ENCODE results near the gene GNRH2. TPM values are rescaled to one million over a fixed set of nuclear protein-coding genes. Genes with fewer than 3 reads are reported as not detected.
A peak's percentile ranks its signal among the peaks of the same experiment; 100 is the strongest.
"Not testable (repeated sequence)": the region's sequence is repeated elsewhere in the genome, so short reads cannot be mapped to it uniquely, and the experiment has no call there.

GNRH2 gene
- total RNA-seq, 2 experiments from 2014 or later = 17.3 to 24.0 TPM

GRCh38 chr20:3044336-3044965, 1.0 kb downstream of the GNRH2 start:
- POLR2A ChIA-PET = interaction anchor here (1.3 kb wide), 1 partner anchor 29 kb away, joined by 10 read pairs; no protein-coding TSS in a partner anchor
- H3K4me3 Mint-ChIP-seq = peak overlapping the region; percentile 39
- H3K27ac Mint-ChIP-seq = peak overlapping the region; percentile 42
- H3K27me3 Mint-ChIP-seq = no peaks in the 10 kb centered on the region
- intact Hi-C loops (cut with micrococcal nuclease) = no loop called here
- DNase-seq = no peak
- peaks cover 28% of the 10 kb centered on the region for H3K4me1 Mint-ChIP-seq (ENCODE audit: low read depth)
- H3K36me3 Mint-ChIP-seq = peaks cover 35% of the 10 kb centered on the region
- CTCF ChIA-PET = interaction anchor here (1.2 to 1.8 kb wide), 2 partner anchors 9 to 43 kb away, joined by 3 to 5 read pairs; no protein-coding TSS in a partner anchor
- no peaks in the 10 kb centered on the region for H3K9me3 Mint-ChIP-seq

- peak overlapping the region; percentile 89 for H3K27ac Mint-ChIP-seq
- intact Hi-C loops (cut with micrococcal nuclease) = loop anchor here (1.0 to 5.0 kb wide), 2 partner anchors 31 to 112 kb away; partner anchors contain the start of genes FASTKD5 and UBOX5
- no peaks in the 10 kb centered on the region for H3K27me3 Mint-ChIP-seq
- H3K4me3 Mint-ChIP-seq = peak overlapping the region; percentile 97
- POLR2A ChIA-PET = interaction anchor here (0.8 to 1.3 kb wide), 4 partner anchors 9 to 33 kb away, joined by 3 to 10 read pairs (median 4); no protein-coding TSS in a partner anchor
- H3K9me3 Mint-ChIP-seq = no peaks in the 10 kb centered on the region
- peaks cover 37% of the 10 kb centered on the region for H3K36me3 Mint-ChIP-seq
- peak; percentile 73 for DNase-seq
- CTCF ChIA-PET = interaction anchor here (0.9 to 1.8 kb wide), 4 partner anchors 8 to 44 kb away, joined by 3 to 5 read pairs (median 4); no protein-coding TSS in a partner anchor
- peaks cover 30% of the 10 kb centered on the region for H3K4me1 Mint-ChIP-seq (ENCODE audit: low read depth)
These were observed 1.8 kb downstream of the GNRH2 start for GRCh38 chr20:3045042-3045815.

- H3K4me3 Mint-ChIP-seq = peak within 1 kb of the TSS; percentile 97
- no peaks in the 10 kb centered on the region for H3K9me3 Mint-ChIP-seq
- peak within 1 kb of the TSS; percentile 89 for H3K27ac Mint-ChIP-seq
- H3K27me3 Mint-ChIP-seq = no peaks in the 10 kb centered on the region
- peaks cover 33% of the 10 kb centered on the region for H3K4me1 Mint-ChIP-seq (ENCODE audit: low read depth)
- intact Hi-C loops (cut with micrococcal nuclease) = loop anchor here (1.0 to 5.0 kb wide), 2 partner anchors 32 to 111 kb away; partner anchors contain the start of genes FASTKD5 and UBOX5
- POLR2A ChIA-PET = interaction anchor here (0.8 to 1.6 kb wide), 5 partner anchors 10 to 34 kb away, joined by 3 to 10 read pairs (median 4); no protein-coding TSS in a partner anchor
- peak; percentile 89 for DNase-seq
- H3K36me3 Mint-ChIP-seq = peaks cover 38% of the 10 kb centered on the region
- CTCF ChIA-PET = interaction anchor here (0.9 to 1.8 kb wide), 4 partner anchors 8 to 45 kb away, joined by 3 to 5 read pairs (median 4); no protein-coding TSS in a partner anchor
These were observed 2.6 kb downstream of the GNRH2 start, which contains the start of gene MRPS26 for GRCh38 chr20:3045816-3046676. TSS of gene MRPS26 (plus strand) at chr20:3046052. CDS start at chr20:3046069, 17 bp downstream.

- Mint-ChIP-seq H3K4me3 (peak overlapping the region; percentile 97), H3K9me3 (no peaks in the 10 kb centered on the region), H3K36me3 (peaks cover 38% of the 10 kb centered on the region), H3K4me1 (ENCODE audit: low read depth) (peaks cover 35% of the 10 kb centered on the region), H3K27me3 (no peaks in the 10 kb centered on the region), H3K27ac (peak overlapping the region; percentile 89)
- CTCF ChIA-PET = interaction anchor here (0.5 kb wide), 1 partner anchor 70 kb away, joined by 3 read pairs; no protein-coding TSS in a partner anchor
- POLR2A ChIA-PET = interaction anchor here (1.1 to 1.6 kb wide), 3 partner anchors 16 to 358 kb away, joined by 3 to 6 read pairs (median 4); no protein-coding TSS in a partner anchor
- peak; percentile 38 for DNase-seq
- intact Hi-C loops (cut with micrococcal nuclease) = loop anchor here (5.0 kb wide), 1 partner anchor 110 kb away; the partner anchor contains the start of genes FASTKD5 and UBOX5
These were observed 3.4 kb downstream of the GNRH2 start for GRCh38 chr20:3046677-3047462.

- Mint-ChIP-seq H3K4me3 (peak overlapping the region; percentile 97), H3K27ac (peak overlapping the region; percentile 74), H3K36me3 (peaks cover 38% of the 10 kb centered on the region), H3K27me3 (no peaks in the 10 kb centered on the region), H3K4me1 (ENCODE audit: low read depth) (peaks cover 35% of the 10 kb centered on the region), H3K9me3 (no peaks in the 10 kb centered on the region)
- no peak for DNase-seq
- intact Hi-C loops (cut with micrococcal nuclease) = loop anchor here (5.0 kb wide), 1 partner anchor 110 kb away; the partner anchor contains the start of genes FASTKD5 and UBOX5
- CTCF ChIA-PET = no interaction called here
- POLR2A ChIA-PET = interaction anchor here (1.1 to 1.6 kb wide), 3 partner anchors 17 to 359 kb away, joined by 3 to 6 read pairs (median 4); no protein-coding TSS in a partner anchor
These were observed 4.3 kb downstream of the GNRH2 start for GRCh38 chr20:3047486-3048419.

GRCh38 chr20:3051385-3052019, 8.1 kb downstream of the GNRH2 start:
- H3K27ac Mint-ChIP-seq = peak overlapping the region; percentile 23

GRCh38 chr20:3059489-3059888, 16.1 kb downstream of the GNRH2 start:
- no peak overlapping the region for H3K4me3 Mint-ChIP-seq
- intact Hi-C loops (cut with micrococcal nuclease) = no loop called here
- H3K27ac Mint-ChIP-seq = no peak overlapping the region
- POLR2A ChIA-PET = no interaction called here
- no peaks in the 10 kb centered on the region for H3K27me3 Mint-ChIP-seq
- H3K9me3 Mint-ChIP-seq = no peaks in the 10 kb centered on the region
- H3K4me1 Mint-ChIP-seq (ENCODE audit: low read depth) = peaks cover 10% of the 10 kb centered on the region
- DNase-seq = no peak
- no peaks in the 10 kb centered on the region for H3K36me3 Mint-ChIP-seq
- CTCF ChIA-PET = no interaction called here

More at GRCh38 chr20:3051385-3052019, 8.1 kb downstream of the GNRH2 start:
- intact Hi-C loops (cut with micrococcal nuclease) = no loop called here
- peaks cover 29% of the 10 kb centered on the region for H3K4me1 Mint-ChIP-seq (ENCODE audit: low read depth)
- H3K4me3 Mint-ChIP-seq = no peak overlapping the region
- no peaks in the 10 kb centered on the region for H3K27me3 Mint-ChIP-seq
- no peaks in the 10 kb centered on the region for H3K9me3 Mint-ChIP-seq
- DNase-seq = no peak
- H3K36me3 Mint-ChIP-seq = peaks cover 33% of the 10 kb centered on the region
- POLR2A ChIA-PET = interaction anchor here (0.5 to 1.1 kb wide), 2 partner anchors 12 to 41 kb away, joined by 3 read pairs; no protein-coding TSS in a partner anchor
- CTCF ChIA-PET = interaction anchor here (1.1 kb wide), 1 partner anchor 265 kb away, joined by 3 read pairs; no protein-coding TSS in a partner anchor

GRCh38 chr20:3064119-3064518, 20.7 kb downstream of the GNRH2 start:
- POLR2A ChIA-PET, H3K27me3 Mint-ChIP-seq: not testable (repeated sequence)

GRCh38 chr20:3067139-3068014, 24.0 kb downstream of the GNRH2 start:
- no peak for DNase-seq
- Mint-ChIP-seq H3K4me3 (no peak overlapping the region), H3K9me3 (no peaks in the 10 kb centered on the region), H3K27me3 (no peaks in the 10 kb centered on the region), H3K4me1 (ENCODE audit: low read depth) (peaks cover 20% of the 10 kb centered on the region), H3K36me3 (no peaks in the 10 kb centered on the region), H3K27ac (no peak overlapping the region)
- POLR2A ChIA-PET = no interaction called here
- intact Hi-C loops (cut with micrococcal nuclease) = no loop called here
- CTCF ChIA-PET = interaction anchor here (1.0 to 1.9 kb wide), 2 partner anchors 11 to 14 kb away, joined by 4 to 8 read pairs; no protein-coding TSS in a partner anchor

More at GRCh38 chr20:3064119-3064518, 20.7 kb downstream of the GNRH2 start:
- CTCF ChIA-PET = interaction anchor here (0.6 to 1.6 kb wide), 4 partner anchors 10 to 151 kb away, joined by 3 read pairs; no protein-coding TSS in a partner anchor
- intact Hi-C loops (cut with micrococcal nuclease); DNase-seq; H3K9me3 Mint-ChIP-seq; H3K27ac Mint-ChIP-seq; H3K4me3 Mint-ChIP-seq; H3K36me3 Mint-ChIP-seq: not testable (repeated sequence)
- H3K4me1 Mint-ChIP-seq (ENCODE audit: low read depth) = peaks cover 14% of the 10 kb centered on the region
